AG04449 (cell line): ENCODE results near the gene AMER3.
"Not testable (repeated sequence)": the region's sequence is repeated elsewhere in the genome, so short reads cannot be mapped to it uniquely, and the experiment has no call there.

Experiments
- CTCF ChIA-PET: fragments of 350-600 bp; formaldehyde crosslinking; extraction: SDS; loops from one replicate; lab custom pipeline; 2021; ENCODE audit warnings: antibody characterized with exemption; lab: Yijun Ruan, JAX
- POLR2A ChIA-PET: fragments of 400-600, 350-600 bp; formaldehyde crosslinking; extraction: SDS; loops from one replicate; lab custom pipeline; 2020; ENCODE audit warnings: antibody characterized with exemption, inconsistent platforms; lab: Yijun Ruan, JAX
- DNase-seq: peaks from one replicate; pipeline ENCODE4 v3.0.0-alpha.2; 2010; ENCODE audit warnings: low read depth, low spot score
- H3K4me3 ChIP-seq: 2 replicates; pipeline ENCODE4 v1.5.1; 2011; ENCODE audit warnings: low read depth, mild to moderate bottlenecking, control low read depth, low read length
- CTCF ChIP-seq: IDR thresholded peaks from one replicate; pipeline ENCODE4 v1.5.1; 2011; ENCODE audit warnings: mild to moderate bottlenecking, moderate library complexity, low read length, control low read depth, inconsistent platforms; ENCODE audit not compliant: insufficient read depth; ENCODE audit errors: missing control alignments

The AMER3 gene

GRCh38 chr2:130727286-130727924, 27.9 kb upstream of the AMER3 start:
- CTCF ChIA-PET: no interaction called here
- peak overlapping the region; percentile 59 for H3K4me3 ChIP-seq
- POLR2A ChIA-PET: no interaction called here
- TF ChIP-seq CTCF: no peak
- no peak for DNase-seq

DNA sequence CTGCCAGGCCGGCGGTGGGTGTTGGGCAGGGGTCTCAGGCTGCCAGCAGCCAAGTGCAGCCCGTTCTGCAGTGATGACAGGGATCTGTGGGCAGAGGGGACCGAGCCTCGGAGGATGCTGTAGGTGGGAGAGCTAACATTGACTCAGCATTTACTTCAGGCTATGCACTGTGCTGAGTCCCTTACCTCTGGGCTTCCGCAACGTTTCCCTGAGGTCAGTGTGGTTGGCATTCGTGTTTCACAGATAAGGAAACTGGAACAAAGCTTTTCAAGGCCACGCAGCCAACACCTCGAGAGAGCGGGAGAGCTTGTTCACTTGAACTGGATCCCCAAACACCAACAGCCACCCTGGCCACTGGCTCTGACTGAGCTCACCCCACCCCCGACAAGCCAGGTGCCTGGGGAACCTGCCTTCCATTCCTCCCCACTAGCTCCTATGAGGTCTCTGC, 27.3 kb upstream of the AMER3 start:
- DNase-seq: no peak
- ChIA-PET CTCF (no interaction called here), POLR2A (no interaction called here)
- no peak for TF ChIP-seq CTCF
- no peak overlapping the region; the same call in 1 of the 2 replicates for H3K4me3 ChIP-seq

DNA sequence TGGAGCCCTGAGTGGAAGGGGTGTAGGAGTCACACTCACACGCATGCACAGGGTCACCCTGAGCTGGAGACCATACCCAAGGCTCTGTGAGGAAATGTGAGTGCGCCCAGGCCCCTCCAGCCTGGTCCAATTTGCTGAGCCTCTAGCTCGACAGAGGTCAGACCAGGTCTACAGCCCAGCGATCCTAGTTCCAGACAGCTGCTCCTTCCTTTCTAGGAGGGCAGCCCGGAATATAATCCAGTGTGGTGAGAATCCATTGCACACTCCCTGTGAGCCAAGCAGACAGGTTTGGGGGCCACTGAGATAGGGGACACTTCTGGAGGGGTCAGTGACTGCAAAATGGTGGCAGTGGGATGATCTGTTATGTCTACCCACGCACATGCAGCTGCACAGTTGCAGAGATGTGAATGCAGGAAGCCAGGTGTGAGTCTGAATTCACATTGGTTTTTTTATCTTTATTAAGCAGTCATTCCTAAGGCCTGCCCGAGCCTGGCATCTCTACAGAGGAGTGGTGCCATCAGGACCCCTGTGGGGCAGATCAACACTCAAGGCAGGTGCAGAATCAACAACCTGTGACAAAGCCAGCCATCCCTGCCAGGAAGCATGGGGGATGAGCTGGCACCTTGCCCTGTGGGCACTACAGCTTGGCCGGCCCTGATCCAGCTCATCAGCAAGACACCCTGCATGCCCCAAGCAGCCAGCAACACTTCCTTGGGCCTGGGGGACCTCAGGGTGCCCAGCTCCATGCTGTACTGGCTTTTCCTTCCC, 26.6 kb upstream of the AMER3 start, which contains the start of gene GPR148:
TSS of gene GPR148 (plus strand) at position 522 of the 768 bp plus-strand sequence. CDS start at position 604, 82 bp downstream.
- TF ChIP-seq CTCF: no peak
- ChIA-PET CTCF (no interaction called here), POLR2A (no interaction called here)
- no peak for DNase-seq
- no peak within 1 kb of the TSS for H3K4me3 ChIP-seq

- no peak for TF ChIP-seq CTCF
- ChIA-PET CTCF (no interaction called here), POLR2A (no interaction called here)
- DNase-seq: no peak
- no peak overlapping the region for H3K4me3 ChIP-seq
These were observed 25.7 kb upstream of the AMER3 start for GRCh38 chr2:130729322-130730299.

DNA sequence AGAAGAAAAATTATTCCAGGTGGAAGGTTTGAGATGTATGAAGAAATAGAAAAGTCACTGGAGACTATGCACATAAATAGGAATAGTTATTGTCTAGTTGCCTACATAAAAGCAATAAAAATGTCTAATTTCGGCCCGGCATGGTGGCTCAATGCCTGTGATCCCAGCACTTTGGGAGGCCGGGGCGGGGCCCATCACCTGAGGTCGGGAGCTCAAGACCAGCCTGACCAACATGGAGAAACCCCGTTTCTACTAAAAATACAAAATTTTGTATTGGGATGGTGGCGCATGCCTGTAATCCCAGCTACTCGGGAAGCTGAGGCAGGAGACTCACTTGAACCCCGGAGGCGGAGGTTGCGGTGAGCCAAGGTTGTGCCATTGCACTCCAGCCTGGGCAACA, 23.1 kb upstream of the AMER3 start:
- DNase-seq, POLR2A ChIA-PET, CTCF ChIA-PET, H3K4me3 ChIP-seq: not testable (repeated sequence)

- POLR2A ChIA-PET: no interaction called here
- DNase-seq: no peak
- H3K4me3 ChIP-seq: no peak overlapping the region
- TF ChIP-seq CTCF: no peak
- CTCF ChIA-PET: no interaction called here
These were observed 20.1 kb upstream of the AMER3 start for GRCh38 chr2:130735200-130735599.
